GM18511 (cell line): ENCODE measurements around the gene PDE7B.
"Not testable (repeated sequence)": the region's sequence is repeated elsewhere in the genome, so short reads cannot be mapped to it uniquely, and the experiment has no call there.

Experiments
- ATAC-seq: cut with Tn5 transposase; IDR thresholded peaks from one replicate; pipeline ENCODE4 v1.9.1; 2021; ENCODE audit warnings: mild to moderate bottlenecking, moderate library complexity; ENCODE audit not compliant: unreplicated experiment

PDE7B gene

DNA sequence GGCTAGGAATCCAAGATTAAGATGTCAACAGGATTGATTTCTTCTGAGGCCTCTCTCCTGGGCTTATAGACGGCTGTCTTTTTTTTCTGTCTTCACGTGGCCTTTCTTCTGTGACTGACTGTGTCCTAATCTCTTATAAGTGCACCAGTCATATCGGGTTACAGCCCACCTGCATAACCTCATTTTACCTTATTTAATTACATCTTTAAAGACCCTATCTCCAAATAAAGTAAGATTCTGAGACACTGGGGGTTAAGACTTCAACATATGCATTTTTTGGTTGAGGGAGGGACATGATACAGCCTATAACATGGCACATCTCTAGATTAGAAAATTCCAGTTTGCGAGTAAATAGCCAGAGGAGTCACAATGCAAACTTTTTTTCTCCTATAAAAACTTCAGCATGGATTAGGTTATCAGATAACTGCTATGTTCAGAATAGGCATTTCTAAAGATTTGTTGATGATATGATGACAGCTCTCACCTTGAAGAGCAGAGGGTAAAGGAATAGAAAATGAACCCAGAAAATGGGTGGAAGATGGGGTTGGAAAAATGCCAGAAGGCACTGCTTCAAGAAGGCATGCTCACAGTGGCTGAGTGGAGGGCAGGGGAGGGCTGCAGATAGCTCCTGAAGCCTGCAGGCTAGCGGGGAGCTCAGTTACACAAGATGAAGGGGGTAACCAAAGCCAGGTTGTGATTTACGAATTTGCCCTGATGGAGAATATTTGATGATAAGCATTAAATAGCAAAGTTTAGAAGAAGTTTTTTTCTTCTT, 8.7 kb upstream of the PDE7B start:
- ATAC-seq: no peak

DNA sequence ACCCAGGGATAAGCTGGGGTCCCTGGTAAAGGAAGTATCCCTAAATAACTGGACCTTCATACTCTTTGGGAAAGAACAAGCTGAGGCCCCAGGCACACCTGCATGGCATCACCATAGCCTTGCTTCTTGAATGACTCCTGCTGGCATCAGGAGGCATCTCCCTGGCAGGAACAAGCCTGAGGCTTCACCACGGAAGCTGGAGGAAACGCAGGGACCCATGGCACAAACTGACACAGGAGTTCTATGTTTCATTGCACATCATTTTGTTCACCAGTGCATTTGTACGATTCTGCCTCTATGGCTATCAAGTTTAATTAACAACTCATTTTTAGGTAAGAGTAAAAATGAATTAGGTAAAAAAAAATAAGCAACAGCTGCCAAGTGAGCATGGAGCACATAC, 619 bp upstream of the PDE7B start:
- no peak for ATAC-seq

DNA sequence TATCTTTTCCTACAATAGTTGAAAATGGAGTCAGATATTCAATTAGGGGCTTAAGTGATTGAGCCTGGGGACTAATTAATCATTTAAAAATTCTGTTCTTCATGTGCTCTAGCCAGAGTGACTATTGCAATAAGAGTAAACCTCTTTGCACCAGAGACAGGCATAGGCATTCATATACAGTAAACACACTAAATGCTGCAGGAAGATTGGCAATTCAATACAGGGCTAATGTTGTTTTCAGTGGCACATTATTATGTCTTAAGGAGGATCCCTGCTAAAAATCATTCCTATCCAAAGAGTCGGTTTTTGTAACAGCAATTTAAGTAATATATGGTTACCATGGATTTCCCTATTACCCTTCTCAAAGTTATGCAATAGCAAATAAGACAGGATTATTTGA, 1.2 kb downstream of the PDE7B start:
- no peak for ATAC-seq

DNA sequence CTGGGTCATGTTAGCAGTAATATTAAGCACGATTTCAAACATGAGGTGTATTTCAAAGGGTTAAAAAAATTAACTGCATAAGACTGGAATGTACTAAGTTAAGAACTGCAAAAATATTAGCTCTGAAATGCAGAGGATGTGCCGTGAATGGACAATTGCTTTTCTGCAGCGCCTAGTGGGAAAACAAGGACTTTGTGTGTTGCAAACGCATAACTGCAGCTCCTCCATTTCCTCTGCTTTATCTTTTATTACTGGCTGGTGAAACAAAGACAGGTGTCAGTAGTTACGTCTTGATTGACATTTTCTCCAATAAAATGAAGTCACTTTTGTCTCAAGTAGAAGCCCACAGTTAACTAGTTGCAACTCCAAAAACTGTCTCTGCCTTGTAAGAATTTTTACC, 1.7 kb downstream of the PDE7B start:
- ATAC-seq: no peak

DNA sequence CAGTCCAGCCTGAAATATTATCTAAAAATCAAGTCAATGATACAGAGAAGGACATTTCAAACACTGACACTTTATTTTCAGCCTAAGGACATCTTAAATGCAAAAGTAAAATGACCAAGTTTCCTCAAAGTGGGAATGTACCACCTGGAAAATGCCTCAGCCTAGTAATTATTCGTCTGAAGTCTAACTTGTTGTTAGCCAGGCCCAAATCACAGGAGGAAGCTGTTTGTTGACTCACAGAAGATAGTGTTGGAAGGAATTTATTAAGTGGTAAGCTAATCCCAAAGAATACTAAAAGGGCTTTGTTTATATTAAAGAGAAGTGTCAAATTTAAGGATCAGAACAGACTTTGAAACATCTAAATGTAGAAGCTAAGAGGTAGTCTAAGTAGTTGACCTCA, 2.5 kb downstream of the PDE7B start:
- no peak for ATAC-seq

DNA sequence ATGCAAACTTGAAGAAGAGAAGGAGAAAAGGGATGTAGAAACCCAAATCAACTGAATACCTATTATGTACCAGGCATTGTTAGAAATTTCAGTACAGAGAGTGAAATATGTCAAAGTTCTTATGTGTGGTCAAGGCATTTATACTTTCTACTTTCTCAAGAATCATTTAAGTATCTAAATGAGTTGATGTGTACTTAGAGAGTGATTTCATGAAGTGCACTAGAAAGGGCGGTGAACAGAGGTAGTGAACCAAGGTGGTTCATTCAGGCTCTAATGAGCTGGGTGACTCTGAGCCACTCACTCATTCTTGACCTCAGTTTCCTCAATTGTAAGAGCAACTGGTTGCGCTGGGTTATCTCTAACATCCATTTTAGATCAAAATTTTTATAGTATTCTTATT, 3.3 kb downstream of the PDE7B start:
- ATAC-seq: no peak

DNA sequence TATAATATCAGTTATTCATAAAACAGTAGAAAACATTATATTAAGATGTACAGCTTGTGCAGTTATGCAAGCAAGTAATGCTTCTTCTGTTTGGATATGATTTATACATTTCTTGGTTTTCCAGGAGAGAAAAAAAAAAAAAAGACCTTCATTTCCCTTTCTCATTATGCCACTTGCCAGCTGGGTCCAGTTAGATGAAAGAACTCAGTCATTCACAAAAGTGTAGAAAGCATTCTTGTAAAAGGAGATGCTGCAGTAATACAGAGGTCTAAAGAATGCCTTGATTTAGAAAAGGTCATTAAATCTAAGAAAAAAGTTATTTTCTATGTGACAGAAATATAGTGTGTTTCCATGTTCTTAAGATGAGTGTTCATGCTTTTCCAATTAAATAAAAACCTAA, 7.4 kb downstream of the PDE7B start:
- ATAC-seq: no peak

DNA sequence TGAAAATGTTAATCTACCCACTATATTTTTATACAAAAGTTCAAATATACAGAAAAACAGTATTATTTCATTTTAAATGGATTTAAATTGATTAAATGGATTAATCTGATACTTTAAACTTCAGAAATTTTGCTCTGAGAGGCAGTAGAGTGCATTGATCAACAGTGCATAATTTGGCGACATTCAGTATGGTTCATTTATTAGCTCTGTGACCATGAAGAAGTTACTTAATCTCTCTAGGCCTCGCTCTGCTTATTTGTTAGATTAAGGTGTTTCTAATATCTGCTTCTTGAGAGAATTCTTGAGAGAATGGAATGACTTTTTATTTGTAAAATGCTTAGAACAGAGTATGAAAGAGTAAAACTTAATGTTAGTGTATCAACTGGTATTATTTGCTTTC, 8.9 kb downstream of the PDE7B start:
- ATAC-seq: no peak

DNA sequence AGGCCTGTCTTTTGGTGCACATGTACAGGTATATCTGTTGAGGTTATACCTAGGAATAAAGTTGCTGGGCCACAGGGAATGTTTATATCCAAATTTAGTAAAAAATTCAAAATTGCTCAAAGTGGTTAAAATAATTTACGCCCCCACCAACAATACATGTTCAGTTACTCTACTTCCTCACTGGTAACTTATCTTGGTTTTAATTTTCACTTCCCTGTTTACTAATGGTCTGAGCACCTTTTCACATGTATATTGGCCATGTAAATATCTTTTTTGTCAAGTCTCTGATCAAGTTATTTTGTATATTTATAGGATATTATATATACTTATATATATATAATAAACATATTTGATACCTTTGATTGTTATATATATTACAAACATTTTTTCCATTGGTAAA, 9.7 kb downstream of the PDE7B start:
- ATAC-seq: peak; percentile 84

DNA sequence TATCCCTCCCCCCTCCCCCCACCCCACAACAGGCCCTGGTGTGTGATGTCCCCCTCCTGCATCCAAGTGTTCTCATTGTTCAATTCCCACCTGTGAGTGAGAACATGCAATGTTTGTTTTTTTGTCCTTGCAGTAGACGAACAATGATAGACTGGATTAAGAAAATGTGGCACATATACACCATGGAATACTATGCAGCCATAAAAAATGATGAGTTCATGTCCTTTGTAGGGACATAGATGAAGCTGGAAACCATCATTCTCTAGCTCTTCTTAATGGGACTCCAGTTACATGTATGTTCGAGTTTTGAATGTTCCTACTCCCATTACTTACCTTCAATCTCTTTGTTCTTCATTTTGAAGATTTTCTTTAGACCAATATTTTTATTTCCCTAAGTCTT, 13.4 kb downstream of the PDE7B start:
- not testable (repeated sequence) for ATAC-seq

DNA sequence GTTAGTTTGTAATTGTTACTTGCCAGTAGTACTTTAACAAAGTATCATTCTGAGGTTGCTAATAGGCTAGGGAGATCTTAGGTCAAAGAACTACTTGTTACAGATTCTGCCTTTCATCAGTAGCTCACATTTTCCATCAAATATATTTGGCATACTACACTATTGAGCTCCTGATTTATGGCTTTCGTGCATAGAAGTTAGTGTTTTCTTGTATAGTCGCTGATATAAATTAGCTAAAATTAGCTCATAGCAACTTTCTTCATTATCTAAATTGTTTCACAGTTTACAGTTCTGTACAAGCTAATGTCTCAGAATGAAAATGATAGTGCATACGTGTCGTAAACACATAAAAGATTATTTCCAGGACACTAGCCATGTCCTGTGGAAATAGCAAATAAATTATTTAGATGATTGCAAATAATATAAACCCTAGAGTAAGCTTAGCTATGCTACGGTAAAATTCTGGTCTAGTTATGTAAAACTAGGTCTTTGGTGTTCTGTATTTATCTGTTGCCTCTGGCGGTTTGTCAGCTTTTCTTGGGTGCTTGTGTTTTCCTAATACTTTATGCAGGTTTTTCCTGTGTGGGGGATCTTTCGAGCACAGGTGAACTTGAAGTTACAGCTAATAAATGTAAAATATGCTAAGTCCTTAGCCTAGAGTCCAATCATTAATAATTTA, 15.1 kb downstream of the PDE7B start:
- no peak for ATAC-seq

DNA sequence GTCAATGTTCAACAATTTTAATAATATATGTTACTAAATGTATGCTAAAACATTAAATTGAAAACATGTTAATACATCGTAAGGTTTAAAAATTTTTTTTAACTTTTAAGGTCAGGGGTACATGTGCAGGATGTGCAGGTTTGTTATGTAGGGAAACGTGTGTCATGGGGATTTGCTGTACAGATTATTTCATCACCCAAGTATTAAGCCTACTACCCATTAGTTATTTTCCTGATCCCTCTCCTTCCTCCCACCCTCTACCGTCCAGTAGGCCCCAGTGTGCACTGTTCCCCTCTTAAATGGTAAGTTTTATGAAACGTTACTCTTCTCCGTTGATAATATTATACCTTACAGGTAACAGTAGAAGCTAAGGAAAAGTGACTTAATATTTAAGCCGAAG, 15.8 kb downstream of the PDE7B start:
- no peak for ATAC-seq

DNA sequence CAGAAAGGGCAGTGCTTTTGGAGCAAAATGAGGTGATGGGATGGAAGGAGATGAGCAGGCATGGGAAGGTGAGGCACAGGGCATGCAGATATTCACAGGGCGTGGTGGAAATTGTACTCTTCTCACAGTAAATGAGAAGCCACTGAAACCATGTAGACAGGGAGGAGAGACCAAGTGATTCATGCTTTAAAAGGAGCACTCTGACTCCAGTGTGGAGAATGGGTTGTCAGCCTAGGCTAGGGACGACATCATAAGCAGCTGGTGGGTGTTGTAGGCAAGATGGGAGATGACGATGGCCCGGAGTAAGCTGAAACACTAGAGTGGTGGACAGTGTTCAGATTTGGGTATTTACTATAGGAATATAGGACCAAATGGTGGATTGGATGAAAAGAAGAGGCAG, 18.4 kb downstream of the PDE7B start:
- no peak for ATAC-seq

DNA sequence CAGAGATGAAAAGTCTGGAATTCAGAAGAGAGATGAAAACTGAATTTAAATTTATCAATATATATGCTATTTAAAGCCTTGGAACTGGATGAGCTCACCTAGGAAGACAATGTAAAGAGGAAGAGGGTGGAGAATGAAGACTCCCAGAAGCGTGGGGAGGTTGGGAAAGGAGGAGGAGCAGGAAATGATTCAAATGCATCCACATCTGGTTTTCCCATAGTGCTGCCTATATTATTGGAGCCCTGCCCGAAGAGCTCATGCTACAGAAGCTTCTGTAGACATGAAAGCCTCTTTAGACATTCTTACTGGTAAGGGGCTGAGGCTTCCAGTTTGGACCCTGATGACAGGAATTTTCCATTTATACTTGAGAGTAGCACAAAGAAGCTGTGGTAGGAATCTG, 19.2 kb downstream of the PDE7B start:
- no peak for ATAC-seq

DNA sequence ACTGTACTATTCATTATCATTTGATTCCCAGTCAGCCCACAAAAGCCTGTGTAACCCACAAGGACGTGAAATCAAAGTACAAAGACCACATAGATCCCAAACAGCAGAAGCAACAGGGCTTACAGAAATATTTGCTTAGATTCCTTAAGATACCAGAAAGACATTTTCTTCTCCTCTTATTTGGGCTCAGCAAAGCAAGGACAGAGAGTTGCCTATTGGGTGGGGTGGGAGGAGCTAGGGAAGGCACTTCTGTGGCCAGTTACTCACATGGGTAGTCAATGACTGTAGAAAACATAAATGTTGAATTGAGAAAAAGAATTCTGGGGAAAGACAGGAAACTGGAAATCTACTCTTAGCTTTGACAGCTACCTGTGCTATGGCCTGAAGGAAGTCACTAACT, 19.8 kb downstream of the PDE7B start:
- no peak for ATAC-seq

DNA sequence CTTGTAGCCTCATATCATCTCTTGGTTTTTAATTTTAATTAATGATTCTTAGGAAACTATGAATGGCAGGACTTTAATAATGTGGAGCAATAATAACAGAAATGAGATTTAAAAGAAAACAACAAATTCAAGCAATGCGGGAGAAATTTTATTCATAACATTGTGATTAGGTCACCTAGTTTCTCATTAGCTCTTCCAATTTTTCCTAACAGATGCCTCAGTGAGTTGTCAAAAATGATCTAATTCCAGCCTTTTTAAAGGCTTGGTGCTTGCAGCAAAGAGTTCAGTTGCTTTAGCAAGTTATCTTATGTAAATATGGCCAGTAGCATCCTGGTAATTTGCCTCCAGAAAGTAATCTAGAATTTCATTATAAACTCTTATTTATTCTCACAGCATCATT, 20.4 kb downstream of the PDE7B start:
- ATAC-seq: no peak

DNA sequence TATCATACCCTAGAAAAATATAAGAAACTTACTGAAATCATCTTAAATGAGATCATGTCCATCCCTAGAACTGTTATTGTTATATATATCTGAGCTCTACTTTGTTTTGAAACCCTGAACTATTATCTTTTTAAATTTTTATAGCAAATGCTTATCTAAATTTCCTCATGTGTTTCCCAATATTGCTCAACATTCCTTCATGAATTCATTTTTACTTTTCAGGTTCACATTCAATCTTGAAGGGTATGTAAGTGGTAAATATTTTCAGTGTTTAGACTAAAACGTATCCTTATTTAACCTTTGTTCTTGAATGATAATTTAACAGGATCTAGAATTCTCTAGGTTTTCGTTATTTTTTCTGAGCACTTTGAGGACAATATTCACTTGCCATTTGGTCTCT, 23.9 kb downstream of the PDE7B start:
- no peak for ATAC-seq

DNA sequence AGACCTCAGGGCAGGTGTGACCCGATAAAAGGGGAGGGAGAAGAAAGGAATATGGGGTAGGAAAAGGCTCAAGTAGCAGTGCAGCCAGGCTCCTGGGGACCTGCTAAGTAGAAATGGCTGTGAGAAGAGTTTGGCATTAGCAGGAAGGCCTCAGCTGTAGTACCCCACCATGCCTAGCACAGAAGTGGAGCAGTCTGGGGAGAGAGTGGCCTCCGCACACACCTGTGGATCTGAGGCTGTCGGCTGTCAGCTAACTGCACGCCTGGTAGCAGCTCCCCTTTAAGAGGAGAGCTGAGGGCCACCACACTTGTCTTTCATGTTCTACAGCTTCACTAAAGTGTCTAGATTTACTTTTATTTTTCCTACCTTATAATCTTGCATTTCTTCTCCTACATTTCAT, 24.6 kb downstream of the PDE7B start:
- ATAC-seq: no peak

DNA sequence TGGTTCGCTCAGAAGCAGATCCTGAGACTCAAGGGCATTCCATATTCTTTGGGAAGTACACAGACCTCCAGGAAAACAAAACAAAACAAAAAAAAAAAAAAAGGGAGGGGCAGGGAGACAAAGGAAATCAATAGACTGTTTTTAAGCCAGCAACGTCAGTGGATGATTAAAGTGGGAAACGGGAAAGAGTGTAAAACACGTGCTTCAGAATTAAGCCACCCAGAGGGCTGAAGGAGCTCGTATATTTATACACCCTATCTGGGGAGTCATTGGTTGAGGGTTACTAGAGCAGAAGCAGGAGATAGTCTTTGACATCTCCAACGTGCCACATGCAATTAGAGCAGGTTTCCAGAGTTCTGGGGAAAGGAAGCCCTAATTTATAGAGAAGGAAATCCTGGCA, 26.2 kb downstream of the PDE7B start:
- ATAC-seq: no peak

DNA sequence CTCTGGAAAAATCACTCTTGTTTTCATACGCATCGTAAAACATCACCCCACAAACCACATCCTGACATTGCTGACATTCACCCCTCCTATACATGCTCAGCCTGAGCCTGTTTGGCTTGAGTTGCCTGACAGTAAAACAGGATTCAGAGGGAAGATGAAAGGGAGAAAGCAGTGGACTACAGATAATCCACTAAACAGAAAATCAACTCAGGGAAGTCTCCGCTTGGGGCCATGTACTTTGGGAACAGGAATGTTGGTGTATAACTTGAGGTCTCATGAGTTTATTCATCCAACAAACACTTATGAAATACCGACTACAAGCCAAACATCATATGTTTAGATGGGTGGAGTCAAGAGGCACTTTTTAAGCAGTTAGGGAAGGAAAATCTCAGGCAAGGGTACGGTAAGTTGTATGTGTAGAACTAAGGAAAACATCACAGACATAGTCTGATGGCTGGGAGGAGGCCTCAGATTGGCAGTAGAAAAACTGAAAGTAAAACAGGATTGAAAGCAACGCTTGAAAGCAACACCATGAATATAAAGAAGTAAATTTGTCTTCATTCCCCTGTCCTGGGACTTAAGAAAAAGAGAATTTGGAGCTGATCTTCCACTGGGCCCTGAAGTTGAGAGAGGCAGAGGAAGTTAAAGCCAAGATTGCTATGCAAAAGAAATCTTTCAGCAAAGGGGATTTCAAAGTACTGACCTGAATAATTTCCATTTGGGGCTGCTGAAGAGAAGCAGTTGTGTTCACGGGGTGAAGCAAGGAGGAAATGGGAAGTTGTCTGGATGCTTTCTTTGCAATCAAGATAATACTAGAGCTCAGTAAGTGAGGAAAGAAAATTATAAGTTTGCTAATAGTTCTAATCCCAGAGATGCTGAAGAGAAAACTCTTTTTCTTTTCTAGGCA, 28.8 kb downstream of the PDE7B start:
- ATAC-seq: peak; percentile 98

DNA sequence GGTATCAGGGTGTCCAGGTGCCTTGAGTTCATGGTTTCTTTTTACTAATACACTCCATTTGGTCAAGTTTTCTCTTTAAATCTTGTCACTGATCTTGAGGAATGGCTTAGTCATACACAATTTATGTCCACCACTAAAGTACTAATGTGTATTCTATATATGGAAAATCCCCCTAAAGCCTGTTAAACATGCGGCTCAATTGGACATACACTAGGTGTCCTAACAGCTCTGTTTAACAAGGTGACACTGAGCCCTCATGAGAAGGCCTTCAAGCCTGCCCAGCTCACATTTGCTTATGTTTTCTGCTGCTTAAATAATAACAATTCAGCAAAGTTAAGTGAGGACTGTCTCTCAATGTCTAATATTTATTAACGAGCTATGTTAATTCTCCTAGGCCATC, 31.5 kb downstream of the PDE7B start:
- ATAC-seq: no peak

DNA sequence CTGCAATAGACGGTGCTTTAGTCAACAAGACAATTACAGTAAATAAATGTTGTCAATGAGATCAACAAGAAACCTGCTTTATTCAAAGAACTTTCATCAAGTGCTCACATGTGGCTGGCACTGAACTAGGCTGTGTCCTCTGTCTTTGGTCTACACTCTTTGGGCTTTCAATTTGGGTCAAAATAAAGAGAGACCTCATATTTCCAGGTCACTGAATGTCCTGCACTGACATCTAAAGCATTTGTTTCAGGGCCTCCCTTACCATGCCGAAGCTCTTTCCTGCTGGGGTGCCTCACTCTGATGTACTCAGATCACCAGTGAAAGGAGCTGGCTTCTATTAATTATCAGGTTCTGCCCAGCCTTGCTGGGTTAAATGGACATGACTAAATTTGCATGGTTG, 32.0 kb downstream of the PDE7B start:
- ATAC-seq: no peak
